Measurements from ENCODE around the gene RARB. TPM values are rescaled to one million over a fixed set of nuclear protein-coding genes. Genes with fewer than 3 reads are reported as not detected.

Gene RARB
- total and polyA plus RNA-seq, 9 of the 15 experiments (the other 6 are each of a cell fraction or from before 2014, with no cell fraction given), result 0.15 to 1.3 (median 0.27) TPM

DNA sequence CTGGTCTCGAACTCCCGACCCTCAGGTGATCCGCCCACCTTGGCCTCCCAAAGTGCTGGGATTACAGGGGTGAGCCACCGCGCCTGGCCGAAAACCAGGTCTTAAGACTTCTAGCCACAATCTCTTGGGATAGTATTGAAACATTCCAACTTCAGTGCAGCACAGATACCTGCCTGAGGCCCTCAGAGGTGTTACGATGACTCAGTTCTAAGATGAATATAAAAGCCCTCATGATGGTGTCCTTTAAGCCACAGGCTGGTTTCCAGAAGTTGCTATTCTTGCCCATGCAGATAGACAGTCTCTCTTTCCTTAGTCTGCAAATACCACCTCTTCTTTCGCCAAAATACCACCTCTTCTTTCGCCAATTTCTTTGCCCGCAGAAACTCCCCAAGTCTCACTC is 69.0 kb downstream of the RARB start:
- ChIA-PET POLR2A (no interaction called here), CTCF (ENCODE audit: low intra/inter-chr PET ratio) (no interaction called here)
- Histone ChIP-seq H3K4me1 (replicated peaks in 1 of 2; ENCODE audit: control insufficient read depth in 2 of 2, insufficient read depth in 2 of 2, low read length in 2 of 2) (no peaks in the 10 kb centered on the region), H3K9ac (ENCODE audit: insufficient read depth in 1 of 2, low read depth in 2 of 2, low read length in 2 of 2) (no peak overlapping the region), H4K20me1 (replicated peaks; ENCODE audit: control insufficient read depth, insufficient read depth, low read length) (no peaks in the 10 kb centered on the region), H3K9me3 (replicated peaks; ENCODE audit: control insufficient read depth, insufficient read depth, low read depth, low read length) (no peaks in the 10 kb centered on the region), H3K27me3 (ENCODE audit: control insufficient read depth in 2 of 2, insufficient read depth in 2 of 2, low read length in 2 of 2) (0 out of 5 replicates have a peak, but pooled peaks cover 0 to 3% of the 10 kb centered on the region in 2 experiments), H3K27ac (ENCODE audit: extremely low read depth, low read depth, low read length) (no peak overlapping the region), H3K4me2 (ENCODE audit: insufficient read depth, low read length) (no peak overlapping the region), H2AFZ (ENCODE audit: low read depth, low read length) (no peak overlapping the region), H3K9me1 (ENCODE audit: control insufficient read depth, insufficient read depth, low read length) (no peaks in the 10 kb centered on the region), H3K36me3 (ENCODE audit: control insufficient read depth, insufficient read depth, low read length) (no peaks in the 10 kb centered on the region), H3K4me3 (no peak overlapping the region), H3K79me2 (ENCODE audit: control insufficient read depth, insufficient read depth, low read length) (no peaks in the 10 kb centered on the region)
- DNase-seq (ENCODE audit: extremely low read depth in 1 of 4, low spot score in 3 of 4) (no peak), FAIRE-seq (no peak), ATAC-seq (no peak)
- TF ChIP-seq MECOM (CRISPR knock-in tag; IDR thresholded peaks at IDR 0.05), result no peak
- TF ChIP-seq, protein P1, sequence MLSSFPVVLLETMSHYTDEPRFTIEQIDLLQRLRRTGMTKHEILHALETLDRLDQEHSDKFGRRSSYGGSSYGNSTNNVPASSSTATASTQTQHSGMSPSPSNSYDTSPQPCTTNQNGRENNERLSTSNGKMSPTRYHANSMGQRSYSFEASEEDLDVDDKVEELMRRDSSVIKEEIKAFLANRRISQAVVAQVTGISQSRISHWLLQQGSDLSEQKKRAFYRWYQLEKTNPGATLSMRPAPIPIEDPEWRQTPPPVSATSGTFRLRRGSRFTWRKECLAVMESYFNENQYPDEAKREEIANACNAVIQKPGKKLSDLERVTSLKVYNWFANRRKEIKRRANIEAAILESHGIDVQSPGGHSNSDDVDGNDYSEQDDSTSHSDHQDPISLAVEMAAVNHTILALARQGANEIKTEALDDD (IDR thresholded peaks at IDR 0.05), result no peak
- no peak for TF ChIP-seq SRSF3 (IDR thresholded peaks at IDR 0.05; ENCODE audit: insufficient read depth, low read length)
- TF ChIP-seq PML (IDR thresholded peaks at IDR 0.05; ENCODE audit: low read length), result no peak
- no TSS peak for BruUV-seq (replicated peaks)
- intact Hi-C loops (cut with micrococcal nuclease), result no loop called here
- in situ Hi-C loops (cut with MboI), result no loop called here
- WGBS (ENCODE audit: insufficient coverage, low coverage, missing lambda C conversion rate), result under 1% methylated on average over 10 of the region's 10 CpGs

DNA sequence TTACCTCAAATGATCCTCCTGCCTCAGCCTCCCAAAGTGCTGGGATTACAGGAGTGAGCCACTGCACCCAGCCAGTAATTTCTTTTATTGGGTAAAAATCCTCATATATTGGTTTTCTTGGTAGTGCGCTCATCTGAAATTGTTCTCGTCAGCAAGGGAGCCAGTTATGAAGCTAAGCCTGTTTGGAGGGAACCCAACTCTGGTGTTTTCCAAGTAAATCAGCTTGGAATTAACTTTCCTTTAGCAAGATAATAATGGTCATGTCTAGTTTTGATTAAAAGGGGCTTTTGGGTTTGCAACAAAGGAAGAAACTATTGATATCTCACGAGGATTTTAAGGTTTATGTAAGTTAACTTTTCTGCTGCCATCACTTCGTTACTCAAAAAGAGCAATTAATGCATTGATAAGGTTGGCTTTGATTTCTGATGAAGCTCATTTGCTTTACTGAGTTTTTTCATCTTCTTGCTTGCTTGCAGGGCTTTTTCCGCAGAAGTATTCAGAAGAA is 72.7 kb downstream of the RARB start:
- H4K20me1 ChIP-seq (replicated peaks; ENCODE audit: control insufficient read depth, insufficient read depth, low read length), result no peaks in the 10 kb centered on the region
- TF ChIP-seq MTA3 (IDR thresholded peaks at IDR 0.05; ENCODE audit: borderline replicate concordance), result no peak
- TF ChIP-seq NCOA1 (IDR thresholded peaks at IDR 0.05; ENCODE audit: low read depth), result no peak
- TF ChIP-seq, protein P2, sequence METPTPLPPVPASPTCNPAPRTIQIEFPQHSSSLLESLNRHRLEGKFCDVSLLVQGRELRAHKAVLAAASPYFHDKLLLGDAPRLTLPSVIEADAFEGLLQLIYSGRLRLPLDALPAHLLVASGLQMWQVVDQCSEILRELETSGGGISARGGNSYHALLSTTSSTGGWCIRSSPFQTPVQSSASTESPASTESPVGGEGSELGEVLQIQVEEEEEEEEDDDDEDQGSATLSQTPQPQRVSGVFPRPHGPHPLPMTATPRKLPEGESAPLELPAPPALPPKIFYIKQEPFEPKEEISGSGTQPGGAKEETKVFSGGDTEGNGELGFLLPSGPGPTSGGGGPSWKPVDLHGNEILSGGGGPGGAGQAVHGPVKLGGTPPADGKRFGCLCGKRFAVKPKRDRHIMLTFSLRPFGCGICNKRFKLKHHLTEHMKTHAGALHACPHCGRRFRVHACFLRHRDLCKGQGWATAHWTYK (CRISPR knock-in tag; IDR thresholded peaks at IDR 0.05), result no peak
- TF ChIP-seq EP400 (IDR thresholded peaks at IDR 0.05), result no peak
- TF ChIP-seq RBM15 (IDR thresholded peaks at IDR 0.05; ENCODE audit: insufficient read depth, low read length), result no peak
- TF ChIP-seq ZNF778 (CRISPR knock-in tag; IDR thresholded peaks at IDR 0.05), result no peak
- TF ChIP-seq, protein P3, sequence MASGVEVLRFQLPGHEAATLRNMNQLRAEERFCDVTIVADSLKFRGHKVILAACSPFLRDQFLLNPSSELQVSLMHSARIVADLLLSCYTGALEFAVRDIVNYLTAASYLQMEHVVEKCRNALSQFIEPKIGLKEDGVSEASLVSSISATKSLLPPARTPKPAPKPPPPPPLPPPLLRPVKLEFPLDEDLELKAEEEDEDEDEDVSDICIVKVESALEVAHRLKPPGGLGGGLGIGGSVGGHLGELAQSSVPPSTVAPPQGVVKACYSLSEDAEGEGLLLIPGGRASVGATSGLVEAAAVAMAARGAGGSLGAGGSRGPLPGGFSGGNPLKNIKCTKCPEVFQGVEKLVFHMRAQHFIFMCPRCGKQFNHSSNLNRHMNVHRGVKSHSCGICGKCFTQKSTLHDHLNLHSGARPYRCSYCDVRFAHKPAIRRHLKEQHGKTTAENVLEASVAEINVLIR (CRISPR knock-in tag; IDR thresholded peaks at IDR 0.05), result no peak
- no peak for TF ChIP-seq NFIC (IDR thresholded peaks at IDR 0.05)
- no peak for TF ChIP-seq ZNF717 (CRISPR knock-in tag; IDR thresholded peaks at IDR 0.05)
- no peak for TF ChIP-seq NFYB (IDR thresholded peaks at IDR 0.05; ENCODE audit: extremely low read depth, insufficient read length)
- no peak for TF ChIP-seq STAT5A (IDR thresholded peaks at IDR 0.05; ENCODE audit: borderline replicate concordance, low read length)

More for the DNA sequence above, 72.7 kb downstream of the RARB start:
- BruUV-seq (replicated peaks), result no TSS peak
- Histone ChIP-seq H3K4me3 (no peak overlapping the region), H2AFZ (ENCODE audit: low read depth, low read length) (no peak overlapping the region), H3K36me3 (ENCODE audit: control insufficient read depth, insufficient read depth, low read length) (no peaks in the 10 kb centered on the region), H3K4me1 (replicated peaks in 1 of 2; ENCODE audit: control insufficient read depth in 2 of 2, insufficient read depth in 2 of 2, low read length in 2 of 2) (no peaks in the 10 kb centered on the region), H3K9me3 (replicated peaks; ENCODE audit: control insufficient read depth, insufficient read depth, low read depth, low read length) (no peaks in the 10 kb centered on the region), H3K9ac (ENCODE audit: insufficient read depth in 1 of 2, low read depth in 2 of 2, low read length in 2 of 2) (no peak overlapping the region), H3K4me2 (ENCODE audit: insufficient read depth, low read length) (no peak overlapping the region), H3K27ac (ENCODE audit: extremely low read depth, low read depth, low read length) (no peak overlapping the region), H3K27me3 (ENCODE audit: control insufficient read depth in 2 of 2, insufficient read depth in 2 of 2, low read length in 2 of 2) (0 out of 5 replicates have a peak, but pooled peaks cover 0 to 4% of the 10 kb centered on the region in 2 experiments), H3K79me2 (ENCODE audit: control insufficient read depth, insufficient read depth, low read length) (no peaks in the 10 kb centered on the region), H3K9me1 (ENCODE audit: control insufficient read depth, insufficient read depth, low read length) (no peaks in the 10 kb centered on the region)
- FAIRE-seq (no peak), ATAC-seq (no peak), DNase-seq (ENCODE audit: extremely low read depth in 1 of 4, low spot score in 3 of 4) (no peak)
- CTCF ChIA-PET (ENCODE audit: low intra/inter-chr PET ratio), result no interaction called here
- in situ Hi-C loops (cut with MboI), result no loop called here
- intact Hi-C loops (cut with micrococcal nuclease), result no loop called here
- WGBS (ENCODE audit: insufficient coverage, low coverage, missing lambda C conversion rate), result 2% methylated on average over 5 of the region's 5 CpGs
- POLR2A ChIA-PET, result no interaction called here

Data from K562 (cell line).